Activated CD4-positive, CD25-positive, alpha-beta regulatory T cell treated with anti-CD3 and anti-CD28 coated beads, Interleukin-2, amount 50 U/mL, for 16 hours (primary cell): ENCODE results near the gene EYS.
"Not testable (repeated sequence)": the region's sequence is repeated elsewhere in the genome, so short reads cannot be mapped to it uniquely, and the experiment has no call there.

Experiments used
- DNase-seq: peaks from one replicate; pipeline ENCODE4 v3.0.0-alpha.2; 2020; ENCODE audit warnings: low read depth, low spot score

The EYS gene

DNA sequence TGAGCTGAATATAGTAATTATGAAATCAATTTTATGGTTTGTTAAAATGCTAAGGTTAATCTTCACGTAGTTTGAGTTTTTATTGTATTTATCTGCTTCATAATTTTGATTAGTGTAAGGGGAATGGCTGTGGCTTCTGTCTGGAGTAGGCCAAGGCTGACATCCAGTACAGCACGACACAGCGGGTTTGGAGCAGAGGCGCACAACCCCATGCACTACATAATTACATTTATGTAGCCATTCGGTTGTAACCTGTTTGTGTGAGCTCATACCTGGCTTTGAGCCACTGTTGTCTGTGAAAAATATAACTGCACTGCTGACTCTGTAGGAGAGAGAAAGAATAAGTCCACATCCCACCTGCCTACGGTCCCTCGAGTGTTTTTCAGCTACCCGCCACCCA is 615.5 kb downstream of the EYS start:
- no peak for DNase-seq

DNA sequence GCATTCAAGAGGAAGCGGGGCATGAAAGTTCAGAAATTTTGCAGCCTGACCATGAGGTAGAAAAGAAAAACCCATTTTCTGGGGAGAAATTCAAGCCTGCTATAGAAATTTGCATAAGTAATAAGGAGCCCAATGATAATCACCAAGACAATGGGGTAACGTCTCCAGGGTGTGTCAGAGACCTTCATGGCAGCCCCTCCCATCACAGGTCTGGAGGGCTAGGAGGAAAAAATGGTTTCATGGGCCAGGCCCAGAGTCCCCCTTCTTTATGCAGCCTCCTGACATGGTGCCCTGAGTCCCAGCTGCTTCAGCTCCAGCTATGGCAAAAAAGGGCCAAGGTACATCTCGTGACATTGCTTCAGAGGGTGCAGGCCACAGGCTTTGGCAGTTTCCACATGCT is 618.5 kb downstream of the EYS start:
- no peak for DNase-seq

DNA sequence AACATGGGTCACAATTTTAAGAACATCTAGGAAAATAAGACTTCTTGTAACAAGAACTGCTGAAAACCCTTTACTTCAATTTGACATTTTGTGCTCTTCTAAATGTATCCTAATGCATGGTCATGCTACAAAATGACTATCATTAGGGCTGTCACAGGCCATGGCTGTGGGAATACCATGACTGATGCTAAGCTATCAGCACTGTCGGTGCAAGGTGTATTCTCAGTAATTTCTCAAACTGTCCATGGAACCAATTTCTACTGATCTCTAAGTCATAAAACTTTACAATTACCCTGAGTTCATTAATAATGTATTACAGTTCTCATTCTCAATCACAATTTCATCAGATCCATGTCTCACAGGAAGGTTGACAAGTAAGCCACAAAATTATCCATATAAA is 625.3 kb downstream of the EYS start:
- DNase-seq, result no peak

DNA sequence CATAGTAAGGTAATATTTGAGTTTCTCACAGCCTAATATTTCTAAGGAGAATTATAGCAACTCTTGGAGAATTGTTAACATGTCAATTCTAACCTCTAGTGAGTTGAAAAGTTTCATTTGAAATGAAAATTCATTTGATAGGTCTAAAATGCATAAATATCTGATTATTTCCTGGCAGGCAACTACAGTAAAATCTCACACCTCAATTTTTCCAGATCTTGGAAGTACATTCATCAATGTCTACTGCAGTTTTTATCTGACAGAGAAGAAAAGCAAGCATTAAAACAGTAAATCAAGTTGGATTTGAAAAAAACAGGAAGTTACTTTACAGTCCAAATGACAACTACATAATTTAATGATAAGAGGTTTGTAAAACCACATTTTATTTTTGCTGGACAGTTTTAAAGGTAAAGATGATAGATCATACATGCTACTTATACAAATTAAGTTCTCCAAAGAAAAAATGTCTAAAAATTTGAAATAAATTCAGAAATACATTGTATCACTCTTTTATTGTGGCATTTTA is 631.3 kb downstream of the EYS start:
- DNase-seq, result no peak

DNA sequence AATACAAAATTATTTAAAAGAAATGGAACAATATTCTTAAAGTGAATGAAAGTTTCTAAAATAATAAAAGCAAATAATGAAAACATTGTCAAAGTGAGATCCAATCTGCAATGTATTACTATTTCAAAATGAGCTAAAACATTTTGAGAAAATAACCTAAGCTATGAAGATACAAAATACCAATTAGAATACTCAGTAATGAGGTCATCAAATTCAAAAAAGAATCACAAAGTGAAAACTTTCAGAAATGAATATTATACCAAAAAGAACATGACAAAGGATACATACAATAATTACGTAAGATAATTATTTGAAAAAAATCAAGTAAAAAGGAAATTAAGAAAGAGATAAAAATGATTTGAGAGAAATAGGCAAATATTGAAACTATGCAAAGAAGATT is 634.5 kb downstream of the EYS start:
- no peak for DNase-seq

DNA sequence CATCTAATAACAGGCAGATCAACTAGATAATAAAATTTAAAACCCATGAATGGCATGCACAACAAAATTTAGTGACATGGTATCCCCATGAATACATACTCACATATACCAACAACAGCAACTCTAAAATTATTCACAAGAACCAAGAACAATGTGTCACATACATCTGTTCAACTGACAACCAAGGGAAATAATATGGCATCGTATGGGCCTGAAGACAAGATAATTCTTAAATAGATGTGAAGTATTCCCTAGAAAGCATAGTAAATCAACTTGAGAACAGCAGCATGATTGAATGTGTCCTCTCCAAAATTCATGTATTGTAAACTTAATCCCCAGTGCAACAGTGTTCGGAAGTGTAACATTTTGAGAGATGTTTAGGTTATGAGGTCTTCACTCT is 635.5 kb downstream of the EYS start:
- no peak for DNase-seq

DNA sequence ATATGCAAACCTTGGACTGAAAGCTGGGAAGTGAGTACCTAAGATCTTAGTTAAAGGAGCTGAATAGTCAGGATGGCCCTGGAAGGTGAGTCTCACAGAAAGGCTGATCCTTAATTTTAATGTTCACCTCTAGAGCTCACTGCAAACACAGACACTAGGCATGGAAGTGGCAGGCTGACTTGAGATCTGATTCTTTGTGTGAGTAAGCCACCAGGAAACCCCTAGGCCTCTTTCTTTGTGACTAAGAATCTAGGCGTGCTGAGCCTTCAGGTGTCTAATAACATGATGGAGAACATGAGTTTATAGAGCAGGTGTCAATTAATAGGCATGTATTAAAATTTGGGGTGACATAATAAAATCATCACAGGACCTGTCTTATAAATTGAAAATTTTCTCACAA is 642.2 kb downstream of the EYS start:
- DNase-seq, result no peak

DNA sequence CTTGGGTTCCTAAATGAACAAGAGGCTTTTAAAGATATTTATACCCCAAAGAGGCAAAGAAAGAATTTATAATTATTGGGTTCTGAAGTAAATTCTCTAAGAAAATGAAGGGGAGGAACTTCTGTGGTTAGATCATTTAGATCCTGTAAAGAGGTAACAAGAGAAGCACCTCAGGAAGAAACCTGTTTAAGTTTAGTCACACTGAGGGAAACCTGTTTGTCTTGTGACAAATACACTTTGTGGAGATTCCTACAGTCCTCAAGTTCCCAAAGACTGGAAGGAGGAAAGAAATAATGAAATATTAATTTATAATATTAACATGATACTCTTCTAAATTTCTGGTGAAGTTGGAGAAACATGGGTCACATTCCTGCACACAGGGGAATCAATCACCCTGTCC is 647.5 kb downstream of the EYS start:
- no peak for DNase-seq

DNA sequence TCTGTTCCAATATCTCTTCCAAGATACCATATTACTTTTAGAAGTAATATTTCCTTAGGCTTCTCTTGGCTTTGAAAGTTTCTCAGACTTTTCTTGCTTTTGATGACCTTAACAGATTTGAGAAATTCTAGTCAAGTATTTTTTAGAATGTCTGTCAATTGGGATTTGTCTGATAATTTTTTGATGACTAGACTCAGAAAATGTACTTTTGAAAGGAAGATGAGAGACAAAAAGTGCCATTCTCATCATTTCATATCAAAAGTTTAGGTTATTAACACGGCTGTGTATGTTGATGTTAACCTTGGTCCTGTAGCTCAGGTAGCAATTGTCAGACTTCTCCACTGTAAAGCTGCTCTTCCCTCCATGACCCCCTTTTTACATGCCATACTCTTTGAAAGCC is 651.5 kb downstream of the EYS start:
- no peak for DNase-seq

DNA sequence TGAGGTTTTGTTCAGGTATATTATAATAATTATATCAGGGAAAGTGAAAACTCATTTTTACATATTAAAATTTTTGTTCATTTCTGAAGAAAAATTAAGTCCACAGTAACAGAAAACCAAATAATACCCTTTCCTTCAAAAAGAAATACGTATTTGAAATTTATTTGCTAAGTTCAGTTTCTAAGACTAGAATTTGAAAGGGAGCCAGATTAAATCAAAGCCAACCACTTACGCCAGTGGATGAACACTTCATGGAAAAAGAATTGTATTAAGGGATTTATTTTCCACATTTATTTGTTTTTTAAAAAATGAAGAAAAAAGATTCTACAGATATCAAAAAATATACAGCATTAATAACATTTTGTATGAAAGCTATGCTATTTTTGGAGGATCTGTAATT is 654.4 kb downstream of the EYS start:
- no peak for DNase-seq

DNA sequence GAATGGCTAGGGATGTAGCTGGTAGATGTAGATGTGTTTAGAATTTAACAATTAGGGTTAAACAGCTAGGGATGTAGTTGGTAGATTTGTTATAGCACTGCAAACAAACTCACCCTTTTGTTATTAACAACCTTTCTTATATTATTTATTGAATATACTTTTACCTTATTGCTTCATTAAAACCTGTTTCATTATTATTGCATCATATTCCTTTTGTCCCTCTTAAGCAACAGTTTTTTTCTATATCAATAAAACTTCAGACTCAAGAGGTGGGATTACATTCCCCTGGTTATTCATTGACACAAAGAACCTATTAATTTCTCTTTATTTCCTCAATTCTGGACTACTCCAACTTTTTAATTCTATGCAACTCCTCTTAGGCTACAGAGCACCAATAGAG is 661.2 kb downstream of the EYS start:
- DNase-seq, result no peak

DNA sequence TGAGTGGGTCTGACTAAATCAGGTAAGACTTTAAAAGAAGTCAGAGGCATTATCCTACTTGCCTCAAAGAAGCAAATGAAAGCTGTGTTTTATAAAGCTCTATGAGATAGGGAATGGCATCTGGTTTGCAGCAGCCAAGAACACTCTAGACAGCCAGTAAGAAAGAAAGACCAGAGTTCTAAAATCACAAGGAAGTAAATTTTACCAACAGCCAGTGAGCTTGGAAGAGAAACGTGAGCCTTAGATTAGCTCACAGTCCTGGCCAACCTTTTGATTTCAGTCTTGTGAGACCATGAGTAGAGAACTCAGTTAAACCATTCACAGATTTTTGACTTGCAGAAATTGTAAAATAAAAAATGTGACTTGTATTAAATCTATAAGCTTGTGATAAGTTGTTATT is 693.0 kb downstream of the EYS start:
- no peak for DNase-seq

DNA sequence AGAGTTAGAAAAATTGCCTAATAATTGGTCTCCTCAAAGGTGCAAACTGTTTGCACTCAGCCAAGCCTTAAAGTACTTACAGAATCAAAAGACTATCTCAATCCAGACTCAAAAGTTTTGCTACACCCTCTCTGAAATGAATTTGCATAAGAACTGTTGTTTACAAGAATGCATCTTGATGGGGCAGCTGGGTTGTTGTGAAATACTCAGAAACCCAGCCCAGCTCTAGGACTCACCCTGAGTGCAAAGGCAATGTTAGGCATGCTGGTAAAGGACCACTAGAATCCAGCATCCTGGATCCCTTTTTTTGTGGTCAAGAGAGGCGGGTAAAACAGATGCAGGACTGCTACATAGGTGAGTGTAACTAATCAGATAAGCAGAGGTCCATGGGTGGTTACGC is 700.2 kb downstream of the EYS start:
- DNase-seq, result no peak

DNA sequence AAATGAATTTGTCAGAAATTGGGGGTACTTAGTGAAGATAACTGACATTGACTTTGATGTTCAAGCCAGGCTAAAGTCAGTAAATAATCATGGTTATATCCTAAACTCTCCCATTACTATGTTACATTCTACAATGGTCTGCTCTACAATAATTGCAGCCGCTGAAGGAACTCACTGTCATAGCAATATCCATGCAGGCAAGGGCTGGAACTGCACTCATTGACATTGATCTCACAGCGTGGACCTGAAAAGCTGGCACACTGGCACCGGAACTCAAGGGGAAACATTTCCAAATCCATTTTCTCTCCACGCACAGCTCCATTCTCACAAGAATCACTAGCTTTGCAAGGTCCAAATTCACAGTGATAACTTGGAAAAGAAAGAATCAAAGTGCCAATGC is 702.7 kb downstream of the EYS start:
- DNase-seq, result no peak

DNA sequence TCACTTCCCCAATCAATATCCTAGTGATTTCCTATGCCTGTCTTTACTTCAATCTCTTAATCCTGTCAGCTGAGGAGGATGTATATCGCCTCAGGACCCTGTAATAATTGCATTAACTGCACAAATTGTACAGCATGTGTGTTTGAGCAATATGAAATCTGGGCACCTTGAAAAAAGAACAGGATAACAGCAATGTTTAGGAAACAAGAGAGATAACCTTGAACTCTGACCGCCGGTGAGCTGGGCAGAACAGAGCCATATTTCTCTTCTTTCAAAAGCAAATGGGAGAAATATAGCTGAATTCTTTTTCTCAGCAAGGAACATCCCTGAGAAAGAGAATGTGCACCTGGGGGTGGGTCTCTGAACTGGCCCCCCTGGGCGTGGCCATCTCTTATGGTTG is 704.1 kb downstream of the EYS start:
- DNase-seq, result not testable (repeated sequence)

DNA sequence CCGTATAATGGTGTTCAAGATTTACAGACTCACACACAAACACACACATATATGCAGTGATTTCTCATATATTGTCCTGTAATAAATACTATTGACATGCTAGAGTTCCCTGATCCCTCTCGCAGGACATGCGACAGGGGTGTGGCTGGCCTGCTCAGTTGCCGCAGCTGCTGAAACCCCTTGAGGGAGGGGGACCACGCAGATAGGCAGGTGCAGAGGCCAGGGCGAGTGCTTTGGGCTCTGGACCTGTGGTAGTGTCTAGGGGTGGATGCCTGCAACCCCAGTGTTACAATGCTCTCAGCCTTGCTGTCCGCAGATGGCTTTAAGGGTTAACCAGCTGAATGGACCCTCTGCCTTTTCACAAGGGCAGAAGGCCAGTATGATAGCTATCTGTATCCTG is 706.2 kb downstream of the EYS start:
- no peak for DNase-seq

DNA sequence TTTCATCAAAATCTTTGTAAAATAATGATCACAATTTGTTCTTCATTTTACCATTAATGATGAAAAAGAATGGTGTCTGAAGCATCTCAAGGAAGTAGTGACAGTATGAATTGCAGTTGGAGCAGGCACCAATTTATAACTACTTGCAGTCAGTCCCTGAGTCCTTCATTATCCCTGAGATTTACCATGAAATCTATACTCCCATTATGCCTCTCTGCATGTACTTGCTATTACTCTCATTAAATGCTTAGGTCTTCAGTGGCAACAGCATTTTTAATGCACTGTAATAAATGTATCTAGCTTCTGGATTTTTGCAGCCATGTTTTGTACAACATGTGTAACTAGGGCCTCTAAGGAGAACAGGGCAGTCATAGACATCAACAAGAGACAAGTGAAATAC is 708.8 kb downstream of the EYS start:
- no peak for DNase-seq

DNA sequence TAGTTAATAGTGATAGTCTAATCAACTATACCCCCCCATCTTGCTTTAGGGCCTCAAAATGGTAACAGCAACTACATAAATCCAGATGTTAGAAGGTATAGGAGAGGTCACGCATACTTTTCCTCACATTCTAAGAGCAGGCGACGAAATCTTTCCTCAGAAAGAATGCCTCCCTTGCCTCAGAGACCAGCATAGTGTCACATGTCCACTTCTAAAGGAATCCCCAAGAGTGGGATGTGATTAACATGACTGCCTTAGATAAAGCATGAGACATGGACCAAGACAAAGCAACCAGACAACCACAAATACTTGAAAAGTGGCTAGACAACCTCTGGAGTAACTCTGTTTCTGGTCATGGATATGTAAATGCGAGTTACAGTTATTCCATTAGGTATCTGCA is 710.7 kb downstream of the EYS start:
- no peak for DNase-seq

DNA sequence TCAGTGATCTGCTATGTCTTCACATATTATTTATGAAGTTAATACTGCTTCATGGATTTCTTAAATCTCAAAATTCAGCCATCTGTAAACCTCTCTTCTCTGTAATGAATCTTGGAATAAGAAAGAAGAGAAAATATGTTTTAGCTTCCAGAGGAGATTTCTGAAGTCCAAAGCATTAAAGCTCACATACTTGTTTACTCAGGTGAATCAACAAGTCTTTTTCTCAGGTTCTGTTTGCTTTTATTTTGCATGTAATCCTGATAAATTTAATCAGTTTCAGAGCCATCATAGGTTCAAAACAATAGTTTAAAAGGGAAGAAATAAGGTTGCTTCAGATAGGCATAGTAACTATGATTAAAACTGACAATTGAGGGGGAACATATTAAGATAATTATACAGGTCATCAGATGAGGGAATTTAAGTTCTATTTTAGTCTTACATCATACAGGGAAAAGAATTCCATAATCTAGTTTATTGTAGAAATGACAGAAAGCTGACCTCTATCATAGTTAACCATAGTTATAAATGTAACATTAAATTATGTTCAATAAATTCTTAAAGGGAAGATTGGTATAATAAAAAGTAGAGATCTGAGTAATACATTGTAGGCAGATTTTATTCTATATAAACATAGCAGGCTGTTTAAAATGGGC is 716.2 kb downstream of the EYS start:
- no peak for DNase-seq

DNA sequence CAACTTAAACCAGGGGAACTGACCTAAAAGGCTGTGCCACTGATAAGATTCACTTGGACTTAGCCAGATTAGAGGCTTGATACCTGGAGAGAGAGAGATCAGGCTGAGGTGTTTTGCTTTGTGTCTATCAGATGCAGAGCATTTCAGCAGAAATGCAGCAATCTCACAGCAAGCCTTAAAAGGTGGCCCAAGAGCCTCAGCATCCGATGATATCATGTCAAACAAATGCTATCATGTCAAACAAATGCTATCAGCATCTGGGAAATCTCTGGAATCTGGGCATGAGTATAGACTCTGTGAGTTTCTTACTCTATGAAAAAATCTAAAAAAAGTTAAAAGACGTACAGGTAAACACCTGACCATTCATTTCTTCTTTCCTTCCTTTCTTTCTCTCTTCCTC is 718.9 kb downstream of the EYS start:
- DNase-seq, result no peak

DNA sequence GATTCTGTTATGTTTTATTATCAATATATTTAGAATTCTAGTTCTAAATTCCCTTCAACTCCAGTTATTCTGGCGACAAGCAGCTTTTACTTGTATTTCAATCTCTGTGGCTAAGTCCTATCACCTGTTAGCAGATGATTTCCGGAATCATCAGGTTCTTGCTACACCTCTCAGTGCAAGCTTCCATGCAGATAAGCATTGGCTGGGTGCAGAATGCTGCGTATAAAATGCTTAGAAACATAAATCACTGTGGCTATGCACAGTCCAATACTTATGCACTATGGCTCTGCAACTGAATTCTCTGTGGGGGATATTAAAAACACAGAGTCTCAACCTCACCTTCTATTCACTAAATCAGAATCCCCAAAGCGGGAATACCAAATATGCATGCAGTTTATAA is 720.0 kb downstream of the EYS start:
- DNase-seq, result no peak

DNA sequence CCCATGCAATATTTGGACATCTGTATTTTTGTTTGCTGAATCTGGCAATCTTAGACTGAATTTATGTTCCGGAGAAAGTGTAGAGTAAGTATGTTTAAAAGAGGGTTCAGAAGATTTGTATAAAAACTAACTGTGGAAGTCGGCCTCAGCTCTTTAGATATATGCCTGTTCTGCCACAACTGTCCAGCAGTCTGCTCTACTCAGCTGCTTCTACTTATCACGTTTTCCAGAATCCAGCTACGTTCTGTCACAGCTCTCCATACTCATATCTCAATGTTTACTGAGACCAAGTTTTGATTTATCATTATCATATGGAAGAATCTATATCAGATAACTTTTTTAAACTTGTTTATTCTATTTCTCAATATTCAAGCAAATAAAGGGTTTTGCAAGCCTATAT is 721.3 kb downstream of the EYS start:
- DNase-seq, result no peak

DNA sequence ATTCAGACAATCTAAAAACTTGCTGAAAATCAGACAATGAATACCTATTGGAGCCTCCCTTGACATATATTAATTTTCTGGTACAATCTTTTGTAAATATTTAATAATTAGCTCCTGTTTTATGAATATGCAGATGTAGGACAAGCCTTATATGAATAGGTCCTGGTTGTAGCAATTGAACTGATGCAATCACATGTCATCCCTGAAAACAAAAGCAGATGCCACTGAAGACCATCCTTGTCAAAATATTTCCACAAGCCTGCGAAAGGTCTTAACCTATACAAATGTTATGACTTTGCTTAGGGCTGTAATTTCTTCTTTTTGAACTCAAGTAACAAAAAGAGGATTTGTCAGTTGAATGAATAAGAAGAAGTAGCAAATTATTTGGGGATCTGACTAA is 722.1 kb downstream of the EYS start:
- DNase-seq, result no peak

DNA sequence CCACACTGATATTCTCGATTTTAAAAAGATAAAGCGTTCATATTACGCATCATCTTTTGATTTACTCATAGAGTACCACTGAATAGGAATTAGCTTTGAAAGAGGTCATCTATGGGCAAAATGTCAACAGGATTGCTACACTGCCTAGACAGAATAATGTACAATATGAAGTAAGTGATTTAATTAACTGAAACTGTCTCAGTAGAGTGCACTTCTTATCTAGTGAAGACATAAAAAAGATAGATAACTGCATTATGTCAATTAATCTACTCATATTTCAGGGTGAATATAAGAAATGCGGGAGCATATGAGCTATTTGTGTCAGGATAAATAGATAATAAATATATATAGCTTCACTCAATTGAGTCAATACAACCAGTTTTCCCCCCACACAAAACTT is 723.9 kb downstream of the EYS start:
- no peak for DNase-seq
